OCI-LY1 (cell line): ENCODE data around the gene IRS2.

ENCODE experiments used
- EZH2 ChIP-seq: fragments of 200-600 bp; sonication (generic), shearing (Covaris generic); IDR thresholded peaks from 2 replicates; pipeline ENCODE4 v1.8.0; 2017; ENCODE audit warnings: borderline replicate concordance, mixed run types, mild to moderate bottlenecking, antibody characterized with exemption, low read length, moderate library complexity, mixed read lengths
- TF ChIP-seq, protein P1 (sequence below): fragments of 200-600 bp; sonication (generic), shearing (Covaris generic); IDR thresholded peaks from 2 replicates; pipeline ENCODE4 v1.5.1; 2017; ENCODE audit warnings: mild to moderate bottlenecking, antibody characterized with exemption, low read length, moderate library complexity, mixed read lengths

DNA sequence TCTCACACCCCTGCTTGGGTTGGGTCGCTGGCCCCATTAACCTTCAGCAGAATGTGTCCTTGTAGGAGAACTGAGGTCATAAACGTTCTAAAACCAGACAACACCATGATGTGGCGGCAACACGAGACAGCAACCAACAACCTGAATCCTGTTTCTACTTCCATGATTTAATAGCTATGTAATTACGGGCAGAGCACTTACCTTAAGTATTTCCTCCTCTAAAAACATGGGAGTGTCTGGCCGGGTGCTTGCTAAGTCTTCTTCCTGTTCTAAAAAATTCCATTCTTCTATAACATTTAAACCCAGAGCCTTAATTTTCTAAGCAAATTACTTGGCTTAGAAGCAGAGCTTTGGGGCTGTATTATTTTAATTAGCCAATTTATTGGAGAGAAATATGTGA, 33.5 kb upstream of the IRS2 start:
- TF ChIP-seq EZH2 = no peak
- TF ChIP-seq, protein P1, sequence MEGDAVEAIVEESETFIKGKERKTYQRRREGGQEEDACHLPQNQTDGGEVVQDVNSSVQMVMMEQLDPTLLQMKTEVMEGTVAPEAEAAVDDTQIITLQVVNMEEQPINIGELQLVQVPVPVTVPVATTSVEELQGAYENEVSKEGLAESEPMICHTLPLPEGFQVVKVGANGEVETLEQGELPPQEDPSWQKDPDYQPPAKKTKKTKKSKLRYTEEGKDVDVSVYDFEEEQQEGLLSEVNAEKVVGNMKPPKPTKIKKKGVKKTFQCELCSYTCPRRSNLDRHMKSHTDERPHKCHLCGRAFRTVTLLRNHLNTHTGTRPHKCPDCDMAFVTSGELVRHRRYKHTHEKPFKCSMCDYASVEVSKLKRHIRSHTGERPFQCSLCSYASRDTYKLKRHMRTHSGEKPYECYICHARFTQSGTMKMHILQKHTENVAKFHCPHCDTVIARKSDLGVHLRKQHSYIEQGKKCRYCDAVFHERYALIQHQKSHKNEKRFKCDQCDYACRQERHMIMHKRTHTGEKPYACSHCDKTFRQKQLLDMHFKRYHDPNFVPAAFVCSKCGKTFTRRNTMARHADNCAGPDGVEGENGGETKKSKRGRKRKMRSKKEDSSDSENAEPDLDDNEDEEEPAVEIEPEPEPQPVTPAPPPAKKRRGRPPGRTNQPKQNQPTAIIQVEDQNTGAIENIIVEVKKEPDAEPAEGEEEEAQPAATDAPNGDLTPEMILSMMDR = no peak
